Fibroblast of mammary gland (primary cell): ENCODE data around the gene SH3BP1.
A peak's percentile ranks its signal among the peaks of the same experiment; 100 is the strongest.

Experiments
- DNase-seq: peaks from one replicate; pipeline ENCODE4 v3.0.0-alpha.2; 2010; ENCODE audit warnings: low read depth
- H3K4me3 ChIP-seq: 2 replicates; pipeline ENCODE4 v1.5.1; 2011; ENCODE audit warnings: low read depth, mild to moderate bottlenecking, low read length, moderate library complexity; ENCODE audit not compliant: control insufficient read depth
- TF ChIP-seq, protein P1 (sequence below): conservative IDR thresholded peaks from 2 replicates; pipeline ENCODE4 v1.5.1; 2011; ENCODE audit warnings: low read depth, low read length, inconsistent platforms; ENCODE audit not compliant: control insufficient read depth, insufficient read depth

Gene SH3BP1

DNA sequence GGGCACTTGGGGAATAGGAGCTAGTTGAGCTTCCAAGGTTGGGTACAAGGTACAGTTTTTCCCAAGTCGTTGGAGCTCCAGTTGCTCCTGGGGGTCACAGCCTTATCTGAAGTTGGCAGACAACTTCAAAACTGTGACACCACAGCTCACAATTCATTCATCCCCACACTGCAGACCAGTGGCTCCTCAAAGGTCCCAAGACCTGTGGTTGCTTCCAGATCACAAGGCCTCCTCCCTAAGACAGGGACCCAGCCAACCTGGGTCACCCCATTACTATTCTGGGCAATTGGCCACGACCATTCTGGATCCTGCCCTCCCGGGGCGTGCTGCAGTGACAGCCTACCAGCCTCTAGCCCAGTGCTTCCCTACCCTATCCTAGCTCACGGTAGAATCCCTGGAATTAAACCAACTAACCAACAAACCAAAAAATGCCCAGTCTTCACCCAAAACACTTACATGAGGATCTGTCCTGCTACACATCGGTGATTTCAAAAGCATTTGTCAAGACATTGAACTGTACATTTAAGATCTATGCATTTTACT is 18.2 kb downstream of the SH3BP1 start:
- no peak for DNase-seq
- H3K4me3 ChIP-seq: peak overlapping the region; percentile 68

DNA sequence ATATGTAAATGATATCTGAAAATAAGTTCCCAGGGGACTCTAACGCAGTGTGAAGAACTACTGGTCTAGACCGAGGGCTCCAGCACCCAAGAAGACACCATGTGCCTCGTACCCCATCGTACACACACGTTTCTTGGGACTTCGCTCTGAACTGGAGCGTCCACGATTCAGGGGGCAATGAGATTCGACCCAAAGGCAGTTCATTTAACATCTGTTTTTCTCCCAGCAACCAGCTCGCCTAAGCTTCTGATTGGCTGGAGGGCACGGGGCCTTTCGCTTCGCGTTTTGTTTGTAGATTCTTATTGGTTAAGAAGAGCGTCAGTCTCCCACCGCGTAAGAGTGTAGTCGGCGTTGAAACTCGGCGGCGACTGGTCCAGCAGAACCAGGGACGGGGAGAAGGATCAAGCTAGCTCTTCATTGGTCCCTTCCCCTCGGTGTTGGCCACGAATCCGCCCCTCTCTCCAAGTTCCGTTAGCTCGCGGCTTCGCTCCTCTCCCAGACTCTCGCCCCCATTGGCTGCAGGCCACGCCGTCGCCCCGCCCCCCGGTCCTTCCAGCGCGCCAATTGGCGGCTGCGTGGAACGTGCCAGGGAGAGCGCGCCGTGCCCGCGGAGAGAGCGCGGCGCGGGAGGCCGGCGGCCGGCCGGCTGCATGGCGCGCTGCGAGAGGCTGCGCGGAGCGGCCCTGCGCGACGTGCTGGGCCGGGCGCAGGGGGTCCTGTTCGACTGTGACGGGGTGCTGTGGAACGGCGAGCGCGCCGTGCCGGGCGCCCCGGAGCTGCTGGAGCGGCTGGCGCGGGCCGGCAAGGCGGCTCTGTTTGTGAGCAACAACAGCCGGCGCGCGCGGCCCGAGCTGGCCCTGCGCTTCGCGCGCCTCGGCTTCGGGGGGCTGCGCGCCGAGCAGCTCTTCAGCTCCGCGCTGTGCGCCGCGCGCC is 18.9 kb downstream of the SH3BP1 start, which contains the start of gene PDXP:
PDXP (plus strand) TSS at position 591 of the 933 bp plus-strand sequence; CDS start at position 651, 60 bp downstream.
- peak within 1 kb of the TSS; percentile 68 for H3K4me3 ChIP-seq
- TF ChIP-seq, protein P1, sequence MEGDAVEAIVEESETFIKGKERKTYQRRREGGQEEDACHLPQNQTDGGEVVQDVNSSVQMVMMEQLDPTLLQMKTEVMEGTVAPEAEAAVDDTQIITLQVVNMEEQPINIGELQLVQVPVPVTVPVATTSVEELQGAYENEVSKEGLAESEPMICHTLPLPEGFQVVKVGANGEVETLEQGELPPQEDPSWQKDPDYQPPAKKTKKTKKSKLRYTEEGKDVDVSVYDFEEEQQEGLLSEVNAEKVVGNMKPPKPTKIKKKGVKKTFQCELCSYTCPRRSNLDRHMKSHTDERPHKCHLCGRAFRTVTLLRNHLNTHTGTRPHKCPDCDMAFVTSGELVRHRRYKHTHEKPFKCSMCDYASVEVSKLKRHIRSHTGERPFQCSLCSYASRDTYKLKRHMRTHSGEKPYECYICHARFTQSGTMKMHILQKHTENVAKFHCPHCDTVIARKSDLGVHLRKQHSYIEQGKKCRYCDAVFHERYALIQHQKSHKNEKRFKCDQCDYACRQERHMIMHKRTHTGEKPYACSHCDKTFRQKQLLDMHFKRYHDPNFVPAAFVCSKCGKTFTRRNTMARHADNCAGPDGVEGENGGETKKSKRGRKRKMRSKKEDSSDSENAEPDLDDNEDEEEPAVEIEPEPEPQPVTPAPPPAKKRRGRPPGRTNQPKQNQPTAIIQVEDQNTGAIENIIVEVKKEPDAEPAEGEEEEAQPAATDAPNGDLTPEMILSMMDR: no peak
- DNase-seq: peak; percentile 100

More for the DNA sequence above, 18.2 kb downstream of the SH3BP1 start:
- TF ChIP-seq, protein P1: no peak

GRCh38 chr22:37659066-37659896 is 19.8 kb downstream of the SH3BP1 start:
- TF ChIP-seq, protein P1: no peak
- peak overlapping the region; percentile 64 for H3K4me3 ChIP-seq
- no peak for DNase-seq

DNA sequence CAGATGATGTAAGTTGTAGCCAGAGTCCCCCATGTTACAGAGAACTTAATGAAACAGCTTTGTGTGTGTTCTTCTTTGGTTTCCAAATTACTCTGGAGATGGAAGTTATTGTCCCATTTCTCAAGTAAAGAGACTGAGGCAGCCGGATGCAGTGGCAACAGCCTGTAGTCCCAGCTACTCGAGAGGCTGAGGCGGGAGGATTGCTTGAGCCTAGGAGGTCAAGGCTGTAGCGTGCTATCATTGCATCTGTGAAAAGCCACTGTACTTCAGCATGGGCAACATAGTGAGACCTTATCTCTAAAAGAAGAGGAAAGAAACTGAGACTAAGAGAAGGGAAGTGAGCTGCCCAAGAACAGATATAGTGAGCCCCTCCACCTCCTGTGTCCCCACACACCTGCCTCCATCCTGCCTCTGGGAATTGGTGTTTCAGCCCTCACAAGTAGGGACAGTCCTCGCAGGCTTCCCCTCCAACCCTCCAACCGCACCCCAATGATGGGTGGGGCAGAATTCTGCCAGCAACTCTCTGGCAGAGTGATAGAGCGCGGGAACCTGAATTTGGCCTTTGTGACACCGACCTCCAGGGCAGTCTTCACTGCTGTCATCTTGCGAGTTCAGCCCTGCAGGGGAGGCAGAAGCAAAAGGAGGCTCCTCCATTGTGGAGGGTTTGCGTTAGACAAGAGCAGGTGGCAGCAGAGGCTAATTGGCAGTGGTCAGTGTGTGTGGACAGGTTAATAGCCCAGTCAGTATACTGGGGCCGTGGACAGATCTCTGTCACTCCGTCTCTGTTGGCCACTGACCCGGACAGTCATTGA is 20.6 kb downstream of the SH3BP1 start:
- no peak for DNase-seq
- H3K4me3 ChIP-seq: peak overlapping the region; percentile 64
- TF ChIP-seq, protein P1: no peak

- TF ChIP-seq, protein P1: no peak
- no peak for DNase-seq
- H3K4me3 ChIP-seq: no peak overlapping the region
Measured at GRCh38 chr22:37660709-37661045, 21.2 kb downstream of the SH3BP1 start.
